Measurements from ENCODE around the gene KCNJ10.

KCNJ10 gene

GRCh38 chr1:159985473-159985872 lies 84.5 kb downstream of the KCNJ10 start:
- DNase-seq, result no peak

GRCh38 chr1:159983681-159984080 lies 86.3 kb downstream of the KCNJ10 start:
- no peak for DNase-seq

GRCh38 chr1:159982280-159982679 lies 87.7 kb downstream of the KCNJ10 start:
- DNase-seq, result no peak

- DNase-seq, result no peak
Observed at GRCh38 chr1:159981351-159982055, 88.5 kb downstream of the KCNJ10 start.

GRCh38 chr1:159980786-159981185 lies 89.2 kb downstream of the KCNJ10 start:
- DNase-seq, result no peak

- DNase-seq, result no peak
Observed at GRCh38 chr1:159980076-159980475, 89.9 kb downstream of the KCNJ10 start.

- no peak for DNase-seq
Observed at GRCh38 chr1:159979257-159979656, 90.7 kb downstream of the KCNJ10 start.

- DNase-seq, result no peak
Observed at GRCh38 chr1:159978107-159978398, 91.9 kb downstream of the KCNJ10 start.

- DNase-seq, result no peak
Observed at GRCh38 chr1:159977364-159978106, 92.4 kb downstream of the KCNJ10 start.

GRCh38 chr1:159974350-159974965 lies 95.5 kb downstream of the KCNJ10 start:
- DNase-seq, result no peak

- no peak for DNase-seq
Observed at GRCh38 chr1:159973350-159973940, 96.5 kb downstream of the KCNJ10 start.

GRCh38 chr1:159972443-159973205 lies 97.3 kb downstream of the KCNJ10 start:
- no peak for DNase-seq

GRCh38 chr1:159970932-159971342 lies 99.0 kb downstream of the KCNJ10 start:
- no peak for DNase-seq

- DNase-seq, result no peak
Observed at GRCh38 chr1:159968901-159969300, 101.1 kb downstream of the KCNJ10 start.

GRCh38 chr1:159965263-159965662 lies 104.7 kb downstream of the KCNJ10 start:
- no peak for DNase-seq

- no peak for DNase-seq
Observed at GRCh38 chr1:159964144-159964543, 105.8 kb downstream of the KCNJ10 start.

GRCh38 chr1:159962176-159962575 lies 107.8 kb downstream of the KCNJ10 start:
- no peak for DNase-seq

GRCh38 chr1:159961636-159962035 lies 108.3 kb downstream of the KCNJ10 start:
- no peak for DNase-seq

- no peak for DNase-seq
Observed at GRCh38 chr1:159960721-159961381, 109.1 kb downstream of the KCNJ10 start.

- DNase-seq, result no peak
Observed at GRCh38 chr1:159959451-159959850, 110.5 kb downstream of the KCNJ10 start.

GRCh38 chr1:159958719-159959380 lies 111.1 kb downstream of the KCNJ10 start:
- no peak for DNase-seq

- no peak for DNase-seq
Observed at GRCh38 chr1:159957824-159958268, 112.1 kb downstream of the KCNJ10 start.
